Panc1 (cell line): ENCODE data around the gene KRTAP9-3. TPM values are rescaled to one million over a fixed set of nuclear protein-coding genes. Genes with fewer than 3 reads are reported as not detected.

ENCODE experiments used
- ATAC-seq: fragments of 200-7000 bp; cut with Tn5 transposase; 2 replicates; pipeline ENCODE4 v1.9.1; 2020; ENCODE audit warnings: mild to moderate bottlenecking, moderate library complexity
- BruUV-seq: library from RNA; stranded (reverse); fragments of 400-500 nt; replicated peaks from 2 replicates; lab custom pipeline; 2021; lab: Mats Ljungman, UMichigan
- CTCF ChIA-PET: fragments of 300-600 bp; sonication (Branson Sonifier 250); formaldehyde crosslinking; loops from one replicate; lab custom pipeline; 2022; ENCODE audit warnings: antibody characterized with exemption; lab: Charles Lee
- POLR2A ChIA-PET: fragments of 300-600 bp; sonication (Branson Sonifier 250); formaldehyde crosslinking; loops from one replicate; lab custom pipeline; 2022; ENCODE audit warnings: antibody characterized with exemption; lab: Charles Lee
- DNase-seq: peaks from one replicate; pipeline ENCODE4 v3.0.0-alpha.2; 2010; ENCODE audit warnings: low read depth, low spot score
- H3K27ac ChIP-seq: 2 replicates; pipeline ENCODE4 v1.5.1; 2011; ENCODE audit warnings: mild to moderate bottlenecking, low read length, inconsistent platforms
- H3K27me3 ChIP-seq: fragments of 200-500 bp; sonication (Bioruptor generic); 2 replicates; pipeline ENCODE4 v1.6.0; 2014; ENCODE audit warnings: low read length, inconsistent platforms; ENCODE audit not compliant: control insufficient read depth, insufficient read depth
- H3K36me3 ChIP-seq: fragments of 200-500 bp; sonication (Bioruptor generic); 2 replicates; pipeline ENCODE4 v1.5.1; 2014; ENCODE audit warnings: inconsistent platforms, mild to moderate bottlenecking, low read length, moderate library complexity; ENCODE audit not compliant: control insufficient read depth, insufficient read depth
- H3K4me1 ChIP-seq: 2 replicates; pipeline ENCODE4 v1.5.1; 2011; ENCODE audit warnings: inconsistent platforms, mild to moderate bottlenecking, low read length, moderate library complexity; ENCODE audit not compliant: control insufficient read depth, insufficient read depth
- H3K4me3 ChIP-seq, 2 experiments: 2 replicates each; pipeline ENCODE4 v1.5.1; 2011 to 2012; ENCODE audit warnings: low read depth in 2 of 2, low read length in 2 of 2, mild to moderate bottlenecking in 2 of 2, inconsistent platforms in 1 of 2, moderate library complexity in 1 of 2
- H3K9me3 ChIP-seq: fragments of 200-500 bp; sonication (Bioruptor generic); 2 replicates; pipeline ENCODE4 v1.5.1; 2014; ENCODE audit warnings: low read depth, mild to moderate bottlenecking, inconsistent platforms, low read length, moderate library complexity; ENCODE audit not compliant: control insufficient read depth, insufficient read depth
- POLR2AphosphoS5 ChIP-seq: IDR thresholded peaks from 2 replicates; pipeline ENCODE4 v1.6.1; 2012; ENCODE audit warnings: mild to moderate bottlenecking, low read depth, low read length, moderate library complexity
- SIN3A ChIP-seq: IDR thresholded peaks from 2 replicates; pipeline ENCODE4 v1.6.1; 2012; ENCODE audit warnings: low read depth, mild to moderate bottlenecking, low read length, moderate library complexity, borderline replicate concordance; ENCODE audit not compliant: insufficient read depth
- TCF7L2 ChIP-seq: IDR thresholded peaks from 2 replicates; pipeline ENCODE4 v1.6.1; 2011; ENCODE audit warnings: mild to moderate bottlenecking, low read depth, low read length, inconsistent platforms
- in situ Hi-C: cut with HindIII; loops from 2 replicates; pipeline ENCODE4 v1.10.0; 2016; ENCODE audit warnings: low sequenced_read_pairs, low pct_unique_long_range_greater_than_20kb
- intact Hi-C: fragments of 100-400 bp; cut with micrococcal nuclease; formaldehyde crosslinking; loops from one replicate; pipeline ENCODE4 v1.10.0; 2022; ENCODE audit not compliant: unreplicated experiment
- total RNA-seq: library from RNA; stranded (reverse); gene quantifications from one replicate; pipeline ENCODE4 v1.2.1, GENCODE V29; 2021; ENCODE audit not compliant: unreplicated experiment
- TF ChIP-seq, protein P1 (sequence below), 2 experiments: IDR thresholded peaks; 2 replicates each; pipeline ENCODE4 v1.6.1; 2011 to 2012; ENCODE audit warnings: low read depth in 2 of 2, control low read depth in 1 of 2, low read length in 1 of 2, mild to moderate bottlenecking in 1 of 2, moderate library complexity in 1 of 2; ENCODE audit not compliant: insufficient read depth in 1 of 2
- TF ChIP-seq, protein P2 (sequence below): fragments of 450-650 bp; IDR thresholded peaks from 2 replicates; pipeline ENCODE4 v1.5.1; 2017; ENCODE audit warnings: mild to moderate bottlenecking

The KRTAP9-3 gene
- total RNA-seq, 1 experiment from 2014 or later = not detected

DNA sequence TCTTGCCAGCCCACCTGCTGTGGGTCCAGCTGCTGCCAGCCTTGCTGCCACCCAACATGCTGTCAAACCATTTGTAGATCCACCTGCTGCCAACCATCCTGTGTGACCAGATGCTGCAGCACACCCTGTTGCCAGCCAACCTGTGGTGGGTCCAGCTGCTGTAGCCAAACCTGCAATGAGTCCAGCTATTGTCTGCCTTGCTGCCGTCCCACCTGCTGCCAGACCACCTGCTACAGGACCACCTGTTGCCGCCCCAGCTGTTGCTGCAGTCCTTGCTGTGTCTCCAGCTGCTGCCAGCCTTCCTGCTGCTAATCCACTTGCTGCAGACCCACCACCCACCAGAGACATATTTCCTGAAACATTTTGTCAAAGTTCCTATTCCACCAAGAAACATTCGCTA lies 41.9 kb upstream of the KRTAP9-3 start:
- Histone ChIP-seq H3K4me3 (no peak overlapping the region), H3K27ac (no peak overlapping the region), H3K4me1 (no peaks in the 10 kb centered on the region), H3K9me3 (no peaks in the 10 kb centered on the region), H3K27me3 (peaks cover 5% of the 10 kb centered on the region), H3K36me3 (no peaks in the 10 kb centered on the region)
- TF ChIP-seq, protein P1, sequence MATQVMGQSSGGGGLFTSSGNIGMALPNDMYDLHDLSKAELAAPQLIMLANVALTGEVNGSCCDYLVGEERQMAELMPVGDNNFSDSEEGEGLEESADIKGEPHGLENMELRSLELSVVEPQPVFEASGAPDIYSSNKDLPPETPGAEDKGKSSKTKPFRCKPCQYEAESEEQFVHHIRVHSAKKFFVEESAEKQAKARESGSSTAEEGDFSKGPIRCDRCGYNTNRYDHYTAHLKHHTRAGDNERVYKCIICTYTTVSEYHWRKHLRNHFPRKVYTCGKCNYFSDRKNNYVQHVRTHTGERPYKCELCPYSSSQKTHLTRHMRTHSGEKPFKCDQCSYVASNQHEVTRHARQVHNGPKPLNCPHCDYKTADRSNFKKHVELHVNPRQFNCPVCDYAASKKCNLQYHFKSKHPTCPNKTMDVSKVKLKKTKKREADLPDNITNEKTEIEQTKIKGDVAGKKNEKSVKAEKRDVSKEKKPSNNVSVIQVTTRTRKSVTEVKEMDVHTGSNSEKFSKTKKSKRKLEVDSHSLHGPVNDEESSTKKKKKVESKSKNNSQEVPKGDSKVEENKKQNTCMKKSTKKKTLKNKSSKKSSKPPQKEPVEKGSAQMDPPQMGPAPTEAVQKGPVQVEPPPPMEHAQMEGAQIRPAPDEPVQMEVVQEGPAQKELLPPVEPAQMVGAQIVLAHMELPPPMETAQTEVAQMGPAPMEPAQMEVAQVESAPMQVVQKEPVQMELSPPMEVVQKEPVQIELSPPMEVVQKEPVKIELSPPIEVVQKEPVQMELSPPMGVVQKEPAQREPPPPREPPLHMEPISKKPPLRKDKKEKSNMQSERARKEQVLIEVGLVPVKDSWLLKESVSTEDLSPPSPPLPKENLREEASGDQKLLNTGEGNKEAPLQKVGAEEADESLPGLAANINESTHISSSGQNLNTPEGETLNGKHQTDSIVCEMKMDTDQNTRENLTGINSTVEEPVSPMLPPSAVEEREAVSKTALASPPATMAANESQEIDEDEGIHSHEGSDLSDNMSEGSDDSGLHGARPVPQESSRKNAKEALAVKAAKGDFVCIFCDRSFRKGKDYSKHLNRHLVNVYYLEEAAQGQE (IDR thresholded peaks at IDR 0.05; ENCODE audit: insufficient read depth in 1 of 2, low read depth in 2 of 2, low read length in 1 of 2) = no peak
- TF ChIP-seq, protein P2, sequence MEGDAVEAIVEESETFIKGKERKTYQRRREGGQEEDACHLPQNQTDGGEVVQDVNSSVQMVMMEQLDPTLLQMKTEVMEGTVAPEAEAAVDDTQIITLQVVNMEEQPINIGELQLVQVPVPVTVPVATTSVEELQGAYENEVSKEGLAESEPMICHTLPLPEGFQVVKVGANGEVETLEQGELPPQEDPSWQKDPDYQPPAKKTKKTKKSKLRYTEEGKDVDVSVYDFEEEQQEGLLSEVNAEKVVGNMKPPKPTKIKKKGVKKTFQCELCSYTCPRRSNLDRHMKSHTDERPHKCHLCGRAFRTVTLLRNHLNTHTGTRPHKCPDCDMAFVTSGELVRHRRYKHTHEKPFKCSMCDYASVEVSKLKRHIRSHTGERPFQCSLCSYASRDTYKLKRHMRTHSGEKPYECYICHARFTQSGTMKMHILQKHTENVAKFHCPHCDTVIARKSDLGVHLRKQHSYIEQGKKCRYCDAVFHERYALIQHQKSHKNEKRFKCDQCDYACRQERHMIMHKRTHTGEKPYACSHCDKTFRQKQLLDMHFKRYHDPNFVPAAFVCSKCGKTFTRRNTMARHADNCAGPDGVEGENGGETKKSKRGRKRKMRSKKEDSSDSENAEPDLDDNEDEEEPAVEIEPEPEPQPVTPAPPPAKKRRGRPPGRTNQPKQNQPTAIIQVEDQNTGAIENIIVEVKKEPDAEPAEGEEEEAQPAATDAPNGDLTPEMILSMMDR = no peak
- no peak for TF ChIP-seq TCF7L2
- no peak for TF ChIP-seq POLR2AphosphoS5
- TF ChIP-seq SIN3A = no peak
- intact Hi-C loops (no loop called here), in situ Hi-C loops (no loop called here)
- no peak for ATAC-seq
- ChIA-PET CTCF (no interaction called here), POLR2A (no interaction called here)
- no peak for DNase-seq
- no TSS peak for BruUV-seq

DNA sequence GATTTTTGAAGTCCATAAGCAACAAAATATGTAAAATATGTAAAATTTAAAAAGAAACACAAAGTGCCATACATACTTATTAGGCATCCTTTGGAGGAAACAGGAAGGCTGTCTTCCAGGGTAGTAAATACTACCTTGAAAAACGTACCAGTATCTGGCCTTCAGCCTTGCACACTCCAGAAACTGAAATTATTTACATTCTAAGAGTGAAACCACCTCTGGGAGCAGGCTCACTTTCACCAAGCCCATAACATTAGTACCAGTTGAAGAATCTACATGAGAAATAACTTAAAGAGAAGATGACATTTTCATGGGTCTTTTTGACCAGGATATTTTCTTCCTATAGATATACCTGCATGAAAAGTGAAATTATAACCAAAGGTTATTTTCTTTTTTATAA lies 36.2 kb upstream of the KRTAP9-3 start:
- no TSS peak for BruUV-seq
- TF ChIP-seq SIN3A (no peak), TCF7L2 (no peak), POLR2AphosphoS5 (no peak)
- TF ChIP-seq, protein P2 = no peak
- TF ChIP-seq, protein P1 (IDR thresholded peaks at IDR 0.05; ENCODE audit: insufficient read depth in 1 of 2, low read depth in 2 of 2, low read length in 1 of 2) = no peak
- Histone ChIP-seq H3K4me3 (no peak overlapping the region), H3K4me1 (no peaks in the 10 kb centered on the region), H3K27me3 (no peaks in the 10 kb centered on the region; the same call in 1 of the 2 replicates), H3K9me3 (no peaks in the 10 kb centered on the region), H3K27ac (no peak overlapping the region), H3K36me3 (no peaks in the 10 kb centered on the region)
- in situ Hi-C loops (no loop called here), intact Hi-C loops (no loop called here)
- no peak for ATAC-seq
- ChIA-PET POLR2A (no interaction called here), CTCF (interaction anchor here (0.7 kb wide), 1 partner anchor 205 kb away, joined by 3 read pairs; no protein-coding TSS in a partner anchor)
- DNase-seq = no peak
